ENCODE data around the gene OR2B2.

DNA sequence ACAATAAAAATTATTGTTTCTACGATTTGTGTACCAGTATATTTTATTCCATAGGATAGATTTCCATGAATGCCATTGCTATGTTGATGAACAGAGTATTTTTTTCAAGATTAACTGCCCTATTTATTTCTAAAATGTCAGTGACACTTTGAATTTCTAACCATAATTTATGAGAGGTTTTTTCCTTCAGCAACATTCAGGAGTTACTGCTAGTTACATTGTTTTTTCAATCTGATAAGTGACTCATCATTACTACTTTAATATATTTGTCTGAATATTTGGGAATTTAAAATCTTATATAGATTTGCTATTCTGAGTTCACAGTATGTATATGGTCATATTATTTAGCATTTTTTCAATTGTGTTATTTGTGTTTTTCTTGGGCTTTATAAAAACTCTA lies 38.8 kb upstream of the OR2B2 start:
- TF ChIP-seq EZH2phosphoT487 (IDR thresholded peaks at IDR 0.05; ENCODE audit: borderline replicate concordance) (no peak), CTCF (conservative IDR thresholded peaks at IDR 0.05; ENCODE audit: low read length) (no peak)

Measured in Loucy (cell line).